Osteoblast (primary cell): ENCODE results near the gene GTF2I. TPM values are rescaled to one million over a fixed set of nuclear protein-coding genes. Genes with fewer than 3 reads are reported as not detected.
"Not testable (repeated sequence)": the region's sequence is repeated elsewhere in the genome, so short reads cannot be mapped to it uniquely, and the experiment has no call there.

Experiments
- DNase-seq: peaks from one replicate; pipeline ENCODE4 v3.0.0; 2011; ENCODE audit warnings: low spot score, mixed read lengths; ENCODE audit not compliant: insufficient read length; ENCODE audit errors: missing footprints
- H2AFZ ChIP-seq: 2 replicates; pipeline ENCODE4 v1.6.0; 2011; ENCODE audit warnings: mild to moderate bottlenecking, low read length
- H3K27ac ChIP-seq: 2 replicates; pipeline ENCODE4 v1.5.1; 2011; ENCODE audit warnings: mild to moderate bottlenecking, low read depth, low read length, moderate library complexity
- H3K27me3 ChIP-seq: 2 replicates; pipeline ENCODE4 v1.6.0; 2012; ENCODE audit warnings: mild to moderate bottlenecking, control low read depth, inconsistent platforms, low read length, moderate library complexity; ENCODE audit not compliant: insufficient read depth
- H3K36me3 ChIP-seq: 2 replicates; pipeline ENCODE4 v1.5.1; 2011; ENCODE audit warnings: mild to moderate bottlenecking, low read length, control low read depth, moderate library complexity; ENCODE audit not compliant: insufficient read depth
- H3K4me1 ChIP-seq: 2 replicates; pipeline ENCODE4 v1.5.1; 2011; ENCODE audit warnings: mild to moderate bottlenecking, low read length, control low read depth, moderate library complexity; ENCODE audit not compliant: insufficient read depth
- H3K4me2 ChIP-seq: 2 replicates; pipeline ENCODE4 v1.6.0; 2011; ENCODE audit warnings: mild to moderate bottlenecking, low read length; ENCODE audit not compliant: insufficient read depth
- H3K4me3 ChIP-seq: fragments of 200-600 bp; sonication (generic); 3 replicates; pipeline ENCODE4 v1.5.1; 2012; ENCODE audit warnings: mild to moderate bottlenecking, low read length, inconsistent platforms; ENCODE audit not compliant: insufficient read depth
- H3K79me2 ChIP-seq: 2 replicates; pipeline ENCODE4 v1.6.0; 2012; ENCODE audit warnings: mild to moderate bottlenecking, low read length, control low read depth, inconsistent platforms; ENCODE audit not compliant: insufficient read depth
- H3K9me3 ChIP-seq: 2 replicates; pipeline ENCODE4 v1.5.1; 2011; ENCODE audit warnings: low read depth, low read length, control low read depth
- H4K20me1 ChIP-seq: 2 replicates; pipeline ENCODE4 v1.6.0; 2012; ENCODE audit warnings: mild to moderate bottlenecking, low read length, control low read depth; ENCODE audit not compliant: insufficient read depth
- CTCF ChIP-seq: IDR thresholded peaks from 2 replicates; pipeline ENCODE4 v1.5.1; 2011; ENCODE audit warnings: mild to moderate bottlenecking, low read depth, low read length, moderate library complexity; ENCODE audit errors: extremely low read depth
- total RNA-seq: library from RNA; depleted of rRNA; stranded (reverse); fragments of >200 nt; gene quantifications from 2 replicates; pipeline ENCODE4 v1.2.3, GENCODE V29; 2012

Gene GTF2I
- total RNA-seq, 1 donor: 143 TPM

GRCh38 chr7:74718336-74718735, 60.8 kb downstream of the GTF2I start:
- H3K4me2 ChIP-seq: no peak overlapping the region
- DNase-seq: peak; percentile 53
- H3K4me3 ChIP-seq: no peak overlapping the region

GRCh38 chr7:74722153-74722552, 64.6 kb downstream of the GTF2I start:
- H3K4me2 ChIP-seq: no peak overlapping the region
- no peaks in the 10 kb centered on the region for H3K27me3 ChIP-seq
- no peak for DNase-seq
- no peaks in the 10 kb centered on the region for H3K9me3 ChIP-seq
- peaks cover 59% of the 10 kb centered on the region for H3K36me3 ChIP-seq
- no peaks in the 10 kb centered on the region for H3K4me1 ChIP-seq
- H3K27ac ChIP-seq: no peak overlapping the region
- H2AFZ ChIP-seq: no peak overlapping the region
- no peak for TF ChIP-seq CTCF
- H3K4me3 ChIP-seq: no peak overlapping the region
- H3K79me2 ChIP-seq: peaks cover 7% of the 10 kb centered on the region
- H4K20me1 ChIP-seq: peaks cover 4% of the 10 kb centered on the region

More at GRCh38 chr7:74718336-74718735, 60.8 kb downstream of the GTF2I start:
- peaks cover 77% of the 10 kb centered on the region for H3K36me3 ChIP-seq
- H2AFZ ChIP-seq: no peak overlapping the region
- peaks cover 8% of the 10 kb centered on the region for H4K20me1 ChIP-seq
- peaks cover 2% of the 10 kb centered on the region for H3K9me3 ChIP-seq
- no peaks in the 10 kb centered on the region for H3K27me3 ChIP-seq
- H3K79me2 ChIP-seq: peaks cover 10% of the 10 kb centered on the region
- no peaks in the 10 kb centered on the region for H3K4me1 ChIP-seq
- no peak overlapping the region for H3K27ac ChIP-seq
- TF ChIP-seq CTCF: no peak

GRCh38 chr7:74725840-74726239, 68.3 kb downstream of the GTF2I start:
- no peak overlapping the region for H3K27ac ChIP-seq
- no peak overlapping the region for H3K4me3 ChIP-seq
- H3K27me3 ChIP-seq: no peaks in the 10 kb centered on the region
- no peak for DNase-seq
- no peak overlapping the region for H2AFZ ChIP-seq
- H3K36me3 ChIP-seq: peaks cover 29% of the 10 kb centered on the region
- no peak overlapping the region for H3K4me2 ChIP-seq
- no peaks in the 10 kb centered on the region for H4K20me1 ChIP-seq
- H3K4me1 ChIP-seq: no peaks in the 10 kb centered on the region
- no peaks in the 10 kb centered on the region for H3K9me3 ChIP-seq
- peaks cover 4% of the 10 kb centered on the region for H3K79me2 ChIP-seq
- no peak for TF ChIP-seq CTCF

- H2AFZ ChIP-seq: no peak overlapping the region
- H3K79me2 ChIP-seq: peaks cover 4% of the 10 kb centered on the region
- TF ChIP-seq CTCF: no peak
- H3K4me1 ChIP-seq: no peaks in the 10 kb centered on the region
- no peaks in the 10 kb centered on the region for H4K20me1 ChIP-seq
- no peaks in the 10 kb centered on the region for H3K9me3 ChIP-seq
- no peaks in the 10 kb centered on the region for H3K27me3 ChIP-seq
- H3K27ac ChIP-seq: no peak overlapping the region
- no peak overlapping the region for H3K4me2 ChIP-seq
- no peak for DNase-seq
- peaks cover 24% of the 10 kb centered on the region for H3K36me3 ChIP-seq
- no peak overlapping the region for H3K4me3 ChIP-seq
Measured at GRCh38 chr7:74726309-74727101, 69.0 kb downstream of the GTF2I start.

GRCh38 chr7:74728686-74729085, 71.2 kb downstream of the GTF2I start:
- not testable (repeated sequence) for H3K27ac ChIP-seq, H3K9me3 ChIP-seq, H3K27me3 ChIP-seq, H3K4me3 ChIP-seq, H3K4me2 ChIP-seq, H3K4me1 ChIP-seq, DNase-seq, H4K20me1 ChIP-seq, H3K79me2 ChIP-seq, H2AFZ ChIP-seq
- H3K36me3 ChIP-seq: peaks cover 13% of the 10 kb centered on the region

- not testable (repeated sequence) for H3K36me3 ChIP-seq, H2AFZ ChIP-seq, DNase-seq, H3K4me2 ChIP-seq, H3K4me3 ChIP-seq, H3K9me3 ChIP-seq, H3K27ac ChIP-seq, H3K4me1 ChIP-seq, H3K27me3 ChIP-seq, H4K20me1 ChIP-seq, H3K79me2 ChIP-seq
Measured at GRCh38 chr7:74730186-74730585, 72.7 kb downstream of the GTF2I start.
